T-cell (primary cell): ENCODE results near the gene ALPL. TPM values are rescaled to one million over a fixed set of nuclear protein-coding genes. Genes with fewer than 3 reads are reported as not detected.

Experiments used
- ATAC-seq, 4 experiments: fragments of 200-7000 bp in 3 of 4; fragments of 150-1000 bp in 1 of 4; cut with Tn5 transposase; replicated peaks in 1 of 4; 1 replicate in 3 of 4; 2 replicates in 1 of 4; pipeline ENCODE4 v1.10.0; 2021; ENCODE audit warnings: moderate library complexity in 3 of 4, mild to moderate bottlenecking in 2 of 4, moderate number of reproducible peaks in 1 of 4
- CTCF ChIA-PET, 2 donors: fragments of 300-600 bp; sonication (Branson Sonifier 250); formaldehyde crosslinking; loops; one replicate each; lab custom pipeline; 2022; ENCODE audit warnings: antibody characterized with exemption in 2 of 2; lab: Charles Lee
- POLR2A ChIA-PET, 2 donors: fragments of 300-600 bp; sonication (Branson Sonifier 250); formaldehyde crosslinking; loops; one replicate each; lab custom pipeline; 2022; ENCODE audit warnings: antibody characterized with exemption in 2 of 2; lab: Charles Lee
- DNase-seq, 35 experiments: peaks; one replicate each; pipeline versions ENCODE4 v3.0.0 to v3.0.0-alpha.2; 2013 to 2023
- H3K27ac ChIP-seq: one replicate; pipeline ENCODE4 v1.5.1; 2013; ENCODE audit warnings: low read length
- H3K27me3 ChIP-seq, 2 experiments: replicated peaks in 1 of 2; 1 replicate in 1 of 2; 2 replicates in 1 of 2; pipeline versions ENCODE4 v1.6.1 to v1.7.0; 2013; ENCODE audit warnings: low read length in 1 of 2, mixed read lengths in 1 of 2; ENCODE audit not compliant: control insufficient read depth in 2 of 2, insufficient read depth in 2 of 2; ENCODE audit errors: extremely low read depth in 1 of 2
- H3K36me3 ChIP-seq, 2 donors: 1 replicate in 1 of 2; 2 replicates in 1 of 2; pipeline versions ENCODE4 v1.6.1 to v1.7.0; 2013; ENCODE audit warnings: low read length in 1 of 2; ENCODE audit not compliant: control insufficient read depth in 2 of 2, insufficient read depth in 1 of 2; ENCODE audit errors: extremely low read depth in 1 of 2
- H3K4me1 ChIP-seq, 2 experiments: 1 replicate in 1 of 2; 2 replicates in 1 of 2; pipeline versions ENCODE4 v1.6.1 to v1.7.0; 2013; ENCODE audit warnings: low read length in 2 of 2, mixed read lengths in 1 of 2; ENCODE audit not compliant: insufficient read depth in 2 of 2, control insufficient read depth in 1 of 2; ENCODE audit errors: extremely low read depth in 1 of 2
- H3K4me3 ChIP-seq, 2 donors: 1 replicate in 1 of 2; 2 replicates in 1 of 2; pipeline versions ENCODE4 v1.5.1 to v1.7.0; 2013; ENCODE audit warnings: mild to moderate bottlenecking in 2 of 2, low read length in 1 of 2, moderate library complexity in 1 of 2; ENCODE audit not compliant: control insufficient read depth in 1 of 2; ENCODE audit errors: extremely low read depth in 1 of 2
- H3K9me3 ChIP-seq: 2 replicates; pipeline ENCODE4 v1.7.0; 2013
- H3K27ac Mint-ChIP-seq, 2 donors: one replicate each; pipeline ENCODE4 v1.8.0; 2020 to 2021; ENCODE audit warnings: mild to moderate bottlenecking in 2 of 2, mixed read lengths in 2 of 2
- H3K27me3 Mint-ChIP-seq, 2 donors: one replicate each; pipeline ENCODE4 v1.8.0; 2021 to 2022; ENCODE audit warnings: mixed read lengths in 2 of 2
- H3K36me3 Mint-ChIP-seq: one replicate; pipeline ENCODE4 v1.8.0; 2021; ENCODE audit warnings: mixed read lengths
- H3K4me1 Mint-ChIP-seq, 3 donors: one replicate each; pipeline ENCODE4 v1.8.0; 2020 to 2022; ENCODE audit warnings: mixed read lengths in 3 of 3, mild to moderate bottlenecking in 1 of 3
- H3K4me3 Mint-ChIP-seq, 3 donors: one replicate each; pipeline ENCODE4 v1.8.0; 2020 to 2022; ENCODE audit warnings: mild to moderate bottlenecking in 3 of 3, mixed read lengths in 3 of 3, moderate library complexity in 3 of 3
- H3K9me3 Mint-ChIP-seq, 3 donors: one replicate each; pipeline ENCODE4 v1.8.0; 2020 to 2022; ENCODE audit warnings: mixed read lengths in 3 of 3
- WGBS: methylation state at CpG from one replicate; pipeline ENCODE4 v1.1.5; 2013; ENCODE audit warnings: missing lambda C conversion rate; ENCODE audit not compliant: insufficient coverage; 5-methylcytosine and 5-hydroxymethylcytosine counted together
- total RNA-seq, 35 experiments: library from RNA in 6 of 35; stranded (reverse) in 6 of 35; fragments of 120-200 nt in 1 of 35; gene quantifications; one replicate each; pipeline versions ENCODE4 v1.2.1 to v1.2.4 and lab custom pipeline; 2013 to 2026

The ALPL gene
- total RNA-seq, 5 donors from 2014 or later (not counting 1 experiment from before 2014, with no cell fraction given): 0.20 to 0.44 (median 0.41) TPM; not detected in 2

DNA sequence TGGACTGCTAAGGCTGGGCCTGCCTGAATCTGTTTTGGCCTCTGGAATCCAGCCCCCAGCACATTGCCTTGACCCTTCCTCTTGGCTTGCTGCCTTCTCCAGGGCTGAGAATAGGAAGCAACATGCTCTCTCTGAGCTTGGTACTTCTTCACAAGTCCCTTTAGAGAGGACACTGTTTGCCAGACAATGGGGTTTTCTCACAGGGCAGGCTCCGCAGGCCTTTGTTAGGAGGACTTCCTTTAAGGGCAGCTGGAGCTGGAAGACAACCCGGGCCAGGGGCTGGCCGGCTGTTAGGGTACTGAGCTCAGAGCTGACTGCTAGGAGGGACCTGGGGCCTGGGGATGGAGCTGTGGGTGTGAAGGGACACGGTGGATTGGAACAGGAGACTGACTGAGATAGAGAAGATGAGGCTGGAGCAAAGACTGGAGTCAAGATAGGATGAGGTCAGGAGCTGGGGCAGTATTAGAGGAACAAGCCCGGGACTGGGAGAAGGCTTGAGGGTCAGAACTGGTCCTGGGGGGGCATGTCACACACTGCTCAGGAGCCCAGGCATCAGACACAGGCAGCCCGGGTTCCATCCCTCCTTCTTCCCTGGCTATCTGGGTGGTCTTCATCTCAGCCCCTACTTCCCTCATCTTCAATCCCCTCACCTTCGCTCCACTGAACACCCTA is 5.4 kb upstream of the ALPL start:
- Mint-ChIP-seq H3K4me1 (peaks cover 3 to 7% (median 4%) of the 10 kb centered on the region in 3 donors), H3K36me3 (no peaks in the 10 kb centered on the region), H3K27ac (no peak overlapping the region), H3K27me3 (peaks cover 41 to 45% of the 10 kb centered on the region in 2 donors), H3K4me3 (no peak overlapping the region), H3K9me3 (no peaks in the 10 kb centered on the region)
- DNase-seq (no peak), ATAC-seq (no peak)
- H3K27ac ChIP-seq: no peak overlapping the region
- H3K27me3 ChIP-seq: peaks cover 5 to 36% of the 10 kb centered on the region in 2 experiments
- ChIA-PET POLR2A (no interaction called here), CTCF (interaction anchor here in 1 of 2 donors (0.7 kb wide), 1 partner anchor 27 kb away, joined by 3 read pairs; no protein-coding TSS in a partner anchor)
- no peaks in the 10 kb centered on the region for H3K9me3 ChIP-seq
- no peaks in the 10 kb centered on the region for H3K36me3 ChIP-seq
- no peak overlapping the region for H3K4me3 ChIP-seq
- WGBS: 77% methylated on average over 5 of the region's 7 CpGs
- peaks cover 0 to 5% of the 10 kb centered on the region in 2 experiments for H3K4me1 ChIP-seq

DNA sequence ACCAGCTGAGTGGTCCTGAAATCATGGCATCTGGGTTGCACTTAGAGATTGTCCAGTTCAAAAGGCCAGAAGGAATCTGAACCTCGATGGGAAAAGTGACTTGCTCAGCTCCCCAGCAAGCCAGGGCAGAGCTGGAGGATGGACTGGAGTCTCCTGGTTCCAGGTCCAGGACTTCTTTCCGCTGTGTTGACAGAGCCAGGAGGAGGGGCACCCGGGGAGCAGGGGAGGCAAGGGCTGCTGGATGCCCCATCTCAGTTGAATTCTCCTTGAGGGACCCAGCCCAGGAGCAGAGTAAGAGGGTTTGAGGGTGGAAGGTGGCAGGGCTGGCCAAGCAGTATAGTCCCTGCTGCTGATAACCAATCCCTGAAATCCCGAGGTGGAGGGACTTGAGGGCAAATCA is 2.4 kb upstream of the ALPL start:
- H3K27ac ChIP-seq: no peak overlapping the region
- H3K4me3 ChIP-seq: no peak overlapping the region
- POLR2A ChIA-PET: no interaction called here
- Mint-ChIP-seq H3K4me3 (no peak overlapping the region), H3K27me3 (peaks cover 57 to 66% of the 10 kb centered on the region in 2 donors), H3K4me1 (peaks cover 6 to 10% (median 7%) of the 10 kb centered on the region in 3 donors), H3K9me3 (no peaks in the 10 kb centered on the region), H3K27ac (peak overlapping the region in 1 of 2 donors; percentile 12), H3K36me3 (no peaks in the 10 kb centered on the region)
- H3K36me3 ChIP-seq: no peaks in the 10 kb centered on the region
- ATAC-seq (no peak), DNase-seq (no peak)
- no peaks in the 10 kb centered on the region for H3K9me3 ChIP-seq
- CTCF ChIA-PET: no interaction called here
- H3K27me3 ChIP-seq: peaks cover 5 to 57% of the 10 kb centered on the region in 2 experiments
- WGBS: 59% methylated on average over 4 of the region's 4 CpGs
- peaks cover 0 to 9% of the 10 kb centered on the region in 2 experiments for H3K4me1 ChIP-seq

DNA sequence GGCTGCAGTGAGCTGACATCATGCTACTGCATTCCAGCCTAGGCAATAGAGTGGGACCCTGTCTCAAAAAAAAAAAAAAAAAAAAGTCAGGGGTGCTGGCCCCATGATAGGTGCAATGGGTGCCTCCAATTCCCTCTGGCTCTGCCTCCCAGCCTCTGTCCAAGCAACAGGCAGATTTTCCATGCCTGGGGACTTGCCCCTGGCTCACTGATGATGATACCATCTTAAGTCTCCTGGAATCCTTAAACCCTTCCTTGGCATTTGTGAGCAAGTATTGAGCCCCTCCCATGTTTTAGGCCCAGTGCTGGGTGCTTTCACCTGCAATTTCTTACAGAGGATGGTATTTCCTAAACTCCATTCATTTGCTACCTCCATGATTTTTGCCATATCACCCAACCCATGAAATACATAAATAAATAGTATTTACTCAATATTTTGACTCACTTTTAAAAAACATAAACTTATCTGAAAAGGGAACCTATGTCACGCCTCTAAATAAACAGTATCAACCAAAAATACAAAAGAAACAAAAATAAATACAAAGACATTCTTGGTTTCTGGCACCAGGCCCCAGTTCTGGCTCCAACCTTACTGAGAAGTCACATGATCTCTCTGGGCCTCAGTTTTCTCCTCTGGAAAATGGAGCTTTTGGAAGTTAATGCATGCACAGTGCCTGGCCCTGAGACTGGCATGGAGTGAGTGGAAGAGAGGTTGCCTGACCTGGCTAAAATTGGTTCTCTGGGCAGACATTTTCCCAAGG is 1.5 kb upstream of the ALPL start:
- peaks cover 57 to 66% of the 10 kb centered on the region in 2 donors for H3K27me3 Mint-ChIP-seq
- no CpG with 5 or more reads among the region's 1 CpG for WGBS
- no peaks in the 10 kb centered on the region for H3K36me3 ChIP-seq
- H3K9me3 ChIP-seq: no peaks in the 10 kb centered on the region
- no peak for DNase-seq
- peaks cover 0 to 9% of the 10 kb centered on the region in 2 experiments for H3K4me1 ChIP-seq
- H3K27me3 ChIP-seq: peaks cover 5 to 61% of the 10 kb centered on the region in 2 experiments
- no peak overlapping the region for H3K27ac Mint-ChIP-seq
- no peak overlapping the region for H3K27ac ChIP-seq
- ChIA-PET CTCF (no interaction called here), POLR2A (no interaction called here)
- ATAC-seq: no peak
- H3K4me3 Mint-ChIP-seq: no peak overlapping the region
- H3K4me3 ChIP-seq: no peak overlapping the region
- H3K36me3 Mint-ChIP-seq: no peaks in the 10 kb centered on the region
- H3K9me3 Mint-ChIP-seq: no peaks in the 10 kb centered on the region
- peaks cover 6 to 10% (median 7%) of the 10 kb centered on the region in 3 donors for H3K4me1 Mint-ChIP-seq

DNA sequence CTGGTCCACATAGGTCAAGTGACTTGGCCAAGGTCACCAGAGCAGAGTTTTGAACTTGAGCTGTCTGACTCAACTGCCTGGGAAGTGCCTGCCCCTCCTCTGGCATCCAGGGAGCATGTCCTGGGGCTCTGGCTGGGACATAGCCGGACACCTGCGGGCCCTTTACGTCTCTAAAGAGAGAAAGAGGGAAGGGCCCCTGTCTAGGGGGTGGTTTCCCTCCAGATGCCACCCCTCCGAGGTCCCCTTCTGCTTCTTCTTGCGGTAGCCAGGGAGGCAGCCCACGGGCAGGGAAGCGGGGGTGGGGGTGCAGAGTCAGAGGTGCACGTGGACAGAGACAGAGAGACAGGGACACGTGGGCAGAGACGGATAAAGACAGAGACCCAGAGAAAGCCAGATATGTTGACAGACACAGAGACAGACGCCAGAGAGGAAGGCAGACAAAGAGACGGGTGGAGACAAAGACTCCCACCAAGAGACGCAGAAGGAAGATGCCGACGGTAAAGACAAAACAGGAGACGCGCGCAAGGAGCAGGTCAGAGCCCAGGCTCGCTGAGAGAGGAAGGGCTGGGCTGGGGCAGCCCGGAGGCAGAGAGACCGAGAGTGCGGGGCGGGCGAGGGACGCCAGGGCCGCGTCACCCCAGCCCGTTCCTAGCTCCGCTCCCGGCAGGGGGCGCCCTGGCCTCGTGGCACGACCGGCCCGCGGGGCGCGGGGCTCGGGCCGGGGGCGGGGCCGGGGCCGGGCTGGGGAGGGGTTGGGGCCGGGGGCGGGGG is 458 bp upstream of the ALPL start:
- CTCF ChIA-PET: no interaction called here
- WGBS: 2% methylated on average over 17 of the region's 45 CpGs
- Histone ChIP-seq H3K4me3 (no peak overlapping the region), H3K9me3 (no peaks in the 10 kb centered on the region), H3K27ac (no peak overlapping the region), H3K27me3 (peaks cover 7 to 59% of the 10 kb centered on the region in 2 experiments), H3K36me3 (no peaks in the 10 kb centered on the region), H3K4me1 (peaks cover 0 to 9% of the 10 kb centered on the region in 2 experiments)
- Mint-ChIP-seq H3K36me3 (no peaks in the 10 kb centered on the region), H3K9me3 (no peaks in the 10 kb centered on the region), H3K27me3 (peaks cover 56 to 62% of the 10 kb centered on the region in 2 donors), H3K27ac (peak overlapping the region in 1 of 2 donors; percentile 79), H3K4me1 (peaks cover 6 to 10% (median 7%) of the 10 kb centered on the region in 3 donors), H3K4me3 (peak overlapping the region; percentile 37 to 75 (median 67))
- POLR2A ChIA-PET: no interaction called here
- DNase-seq (peak in 34 of 35 experiments; percentile 8 to 70 (median 45)), ATAC-seq (peak; percentile 78 to 92 (median 85))

DNA sequence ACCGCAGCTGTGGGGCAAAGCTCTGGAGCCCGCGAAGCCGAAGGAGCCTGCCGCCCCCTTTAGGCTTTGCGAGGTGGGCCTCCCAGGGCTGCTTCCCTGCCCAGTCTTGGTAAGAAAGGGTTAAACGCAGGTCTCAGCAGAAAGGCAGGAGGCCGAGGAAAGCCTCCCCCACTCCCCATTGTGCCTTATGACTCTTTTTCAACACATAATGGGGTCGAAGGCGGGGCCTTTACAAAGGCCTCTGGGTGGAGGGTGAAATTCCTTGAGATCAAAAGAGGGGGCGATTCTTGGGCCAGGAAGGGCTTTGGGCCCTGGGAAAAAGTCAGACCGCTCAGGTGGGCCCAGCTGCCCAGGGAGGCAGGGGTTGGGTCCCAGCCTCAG is 880 bp downstream of the ALPL start:
- DNase-seq (no peak), ATAC-seq (no peak)
- CTCF ChIA-PET: no interaction called here
- Mint-ChIP-seq H3K9me3 (no peaks in the 10 kb centered on the region), H3K27ac (no peak overlapping the region), H3K36me3 (no peaks in the 10 kb centered on the region), H3K4me3 (peak overlapping the region in 1 of 3 donors; percentile 48), H3K4me1 (peaks cover 6 to 10% (median 7%) of the 10 kb centered on the region in 3 donors), H3K27me3 (peaks cover 50 to 54% of the 10 kb centered on the region in 2 donors)
- Histone ChIP-seq H3K4me3 (no peak overlapping the region), H3K36me3 (no peaks in the 10 kb centered on the region), H3K4me1 (peaks cover 0 to 9% of the 10 kb centered on the region in 2 experiments), H3K27ac (no peak overlapping the region), H3K27me3 (peaks cover 7 to 56% of the 10 kb centered on the region in 2 experiments), H3K9me3 (no peaks in the 10 kb centered on the region)
- 66% methylated on average over 8 of the region's 12 CpGs for WGBS
- POLR2A ChIA-PET: no interaction called here
